Right lobe of liver (tissue), 4 donors: Measurements from ENCODE around the gene SP140.

Source experiments
- CTCF ChIP-seq, 4 donors: fragments of 200-600 bp in 3 of 4; fragments of 450-650 bp in 1 of 4; IDR thresholded peaks; one replicate each; pipeline versions ENCODE4 v1.5.1 to v1.8.0; 2016 to 2022; ENCODE audit warnings: antibody characterized with exemption in 4 of 4, mild to moderate bottlenecking in 2 of 4
- POLR2A ChIP-seq: fragments of 450-650 bp; IDR thresholded peaks from one replicate; pipeline ENCODE4 v1.6.1; 2017; ENCODE audit warnings: antibody characterized with exemption, mild to moderate bottlenecking
- donor health status: DM: no; HTN: no; CAD: no.
- donor health status: DM: no; HTN: no; CAD: no.
- donor health status: DM: no; HTN: yes; CAD: no.

- TF ChIP-seq CTCF (IDR thresholded peaks at IDR 0.05): no peak
- no peak for TF ChIP-seq POLR2A
Observed at GRCh38 chr2:230231251-230231650, 5.7 kb downstream of the SP140 start.
